Measurements from ENCODE around the gene RBMS3.

DNA sequence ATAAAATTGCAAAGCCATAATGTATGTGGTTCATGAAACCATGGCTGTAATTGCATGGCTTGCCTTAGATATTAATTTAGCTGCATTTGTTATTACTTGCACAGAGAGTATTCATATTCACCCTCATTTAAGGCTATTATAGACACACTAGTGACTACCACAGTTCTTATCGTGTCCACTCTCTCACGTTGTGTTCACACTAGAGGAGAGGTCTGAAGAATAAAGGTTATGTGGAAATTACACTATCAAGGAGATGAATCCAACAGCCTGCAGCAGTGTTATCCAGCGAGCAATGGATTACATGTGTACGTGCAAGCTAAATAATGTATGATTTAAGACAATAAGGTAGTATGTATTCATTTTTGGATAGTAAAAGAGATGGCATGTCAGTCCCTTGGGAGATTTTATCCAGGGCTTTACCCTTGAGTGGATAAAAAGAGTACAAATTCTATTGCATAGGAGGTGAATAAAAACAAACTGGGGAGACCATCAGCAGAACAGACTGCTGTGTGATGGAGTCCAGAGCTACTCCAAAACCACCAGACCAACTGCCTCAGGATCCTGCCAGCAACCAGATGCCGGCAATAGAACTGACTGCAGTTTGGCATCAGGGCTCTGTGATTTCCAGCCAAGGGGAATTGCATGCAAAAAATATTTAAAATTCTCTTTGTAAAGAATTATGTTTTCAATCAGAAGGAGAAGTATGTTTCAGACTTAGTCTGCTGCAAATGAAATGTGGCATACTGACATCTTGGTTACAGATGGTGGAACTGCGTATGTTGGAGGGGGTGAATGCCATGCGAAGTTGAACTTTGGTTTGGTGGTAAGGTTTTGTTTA, 146.6 kb downstream of the RBMS3 start:
- TF ChIP-seq, protein P1, sequence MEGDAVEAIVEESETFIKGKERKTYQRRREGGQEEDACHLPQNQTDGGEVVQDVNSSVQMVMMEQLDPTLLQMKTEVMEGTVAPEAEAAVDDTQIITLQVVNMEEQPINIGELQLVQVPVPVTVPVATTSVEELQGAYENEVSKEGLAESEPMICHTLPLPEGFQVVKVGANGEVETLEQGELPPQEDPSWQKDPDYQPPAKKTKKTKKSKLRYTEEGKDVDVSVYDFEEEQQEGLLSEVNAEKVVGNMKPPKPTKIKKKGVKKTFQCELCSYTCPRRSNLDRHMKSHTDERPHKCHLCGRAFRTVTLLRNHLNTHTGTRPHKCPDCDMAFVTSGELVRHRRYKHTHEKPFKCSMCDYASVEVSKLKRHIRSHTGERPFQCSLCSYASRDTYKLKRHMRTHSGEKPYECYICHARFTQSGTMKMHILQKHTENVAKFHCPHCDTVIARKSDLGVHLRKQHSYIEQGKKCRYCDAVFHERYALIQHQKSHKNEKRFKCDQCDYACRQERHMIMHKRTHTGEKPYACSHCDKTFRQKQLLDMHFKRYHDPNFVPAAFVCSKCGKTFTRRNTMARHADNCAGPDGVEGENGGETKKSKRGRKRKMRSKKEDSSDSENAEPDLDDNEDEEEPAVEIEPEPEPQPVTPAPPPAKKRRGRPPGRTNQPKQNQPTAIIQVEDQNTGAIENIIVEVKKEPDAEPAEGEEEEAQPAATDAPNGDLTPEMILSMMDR (conservative IDR thresholded peaks at IDR 0.05; ENCODE audit: low read length), result no peak
- TF ChIP-seq EZH2phosphoT487 (IDR thresholded peaks at IDR 0.05; ENCODE audit: borderline replicate concordance, low read depth, low read length), result no peak

Measured in OCI-LY7 (cell line).